H1 (cell line): ENCODE measurements around the gene G3BP1. TPM values are rescaled to one million over a fixed set of nuclear protein-coding genes. Genes with fewer than 3 reads are reported as not detected.

Source experiments
- CTCF ChIA-PET: fragments of 300-600 bp; sonication (Branson Sonifier 250); formaldehyde crosslinking; loops from one replicate; lab custom pipeline; 2021; ENCODE audit not compliant: partially characterized antibody; lab: Charles Lee
- POLR2A ChIA-PET: fragments of 300-600 bp; sonication (Branson Sonifier 250); formaldehyde crosslinking; loops from one replicate; lab custom pipeline; 2021; ENCODE audit warnings: inconsistent platforms; ENCODE audit not compliant: partially characterized antibody; lab: Charles Lee
- DNase-seq, 2 experiments: peaks; one replicate each; pipeline versions ENCODE4 v3.0.0 to v3.0.0-alpha.2; 2010 to 2022; ENCODE audit warnings: low spot score in 2 of 2, low read depth in 1 of 2, mixed read lengths in 1 of 2
- FAIRE-seq: peaks from 2 replicates; lab custom pipeline; 2011; peaks lifted over from hg19 to GRCh38; lab: Jason Lieb, UNC
- H2AFZ ChIP-seq: 2 replicates; pipeline ENCODE4 v1.8.1; 2012; ENCODE audit warnings: low read length, inconsistent platforms
- H2AK5ac ChIP-seq: 2 replicates; pipeline ENCODE4 v1.6.1; 2013; ENCODE audit warnings: low read depth, low read length
- H2BK120ac ChIP-seq: replicated peaks from 2 replicates; pipeline ENCODE3; 2013; ENCODE audit warnings: low read depth, low read length, inconsistent platforms
- H2BK12ac ChIP-seq: 2 replicates; pipeline ENCODE4 v1.6.1; 2013; ENCODE audit warnings: low read depth, low read length
- H2BK15ac ChIP-seq: 2 replicates; pipeline ENCODE4 v1.6.1; 2013; ENCODE audit warnings: low read length
- H2BK20ac ChIP-seq: 2 replicates; pipeline ENCODE4 v1.6.1; 2013; ENCODE audit warnings: low read length
- H2BK5ac ChIP-seq: 2 replicates; pipeline ENCODE4 v1.6.1; 2013; ENCODE audit warnings: low read depth, low read length
- H3K14ac ChIP-seq: 2 replicates; pipeline ENCODE4 v1.6.1; 2013; ENCODE audit warnings: inconsistent platforms; ENCODE audit not compliant: insufficient read length
- H3K18ac ChIP-seq: 2 replicates; pipeline ENCODE4 v1.6.1; 2013; ENCODE audit warnings: low read length; ENCODE audit errors: extremely low read depth
- H3K23ac ChIP-seq: 2 replicates; pipeline ENCODE4 v1.6.1; 2013; ENCODE audit warnings: inconsistent platforms; ENCODE audit not compliant: insufficient read length
- H3K23me2 ChIP-seq: 2 replicates; pipeline ENCODE4 v1.6.1; 2013; ENCODE audit warnings: low read depth, low read length
- H3K27ac ChIP-seq: 2 replicates; pipeline ENCODE4 v1.6.1; 2011; ENCODE audit warnings: low read depth, low read length, inconsistent platforms
- H3K27me3 ChIP-seq, 4 experiments: replicated peaks in 1 of 4; 1 replicate in 1 of 4; 2 replicates in 3 of 4; pipeline versions ENCODE4 v1.6.1 to v1.8.1; 2011 to 2013; ENCODE audit warnings: low read length in 3 of 4, mild to moderate bottlenecking in 3 of 4, inconsistent platforms in 2 of 4, mixed read lengths in 2 of 4, moderate library complexity in 1 of 4; ENCODE audit not compliant: control insufficient read depth in 3 of 4, insufficient read depth in 3 of 4; ENCODE audit errors: extremely low read depth in 1 of 4
- H3K36me3 ChIP-seq, 4 experiments: 2 replicates each; pipeline versions ENCODE4 v1.6.1 to v1.8.1; 2011 to 2013; ENCODE audit warnings: mild to moderate bottlenecking in 4 of 4, low read length in 3 of 4, moderate library complexity in 2 of 4, control low read depth in 1 of 4, inconsistent platforms in 1 of 4; ENCODE audit not compliant: insufficient read depth in 4 of 4, control insufficient read depth in 2 of 4
- H3K4ac ChIP-seq: replicated peaks from 2 replicates; pipeline ENCODE3; 2013; ENCODE audit warnings: low read length, low read depth, mixed read lengths, inconsistent platforms; ENCODE audit not compliant: insufficient read length
- H3K4me1 ChIP-seq, 4 experiments: replicated peaks in 1 of 4; 1 replicate in 1 of 4; 2 replicates in 3 of 4; pipeline versions ENCODE4 v1.6.1 to v1.8.1; 2011 to 2013; ENCODE audit warnings: low read length in 3 of 4, inconsistent platforms in 2 of 4, mixed read lengths in 1 of 4; ENCODE audit not compliant: insufficient read depth in 4 of 4, control insufficient read depth in 3 of 4
- H3K4me2 ChIP-seq, 2 experiments: 2 replicates each; pipeline versions ENCODE4 v1.6.1 to v1.8.1; 2011 to 2013; ENCODE audit warnings: low read depth in 2 of 2, low read length in 2 of 2, control low read depth in 1 of 2, inconsistent platforms in 1 of 2, mild to moderate bottlenecking in 1 of 2; ENCODE audit not compliant: insufficient read depth in 1 of 2
- H3K4me3 ChIP-seq, 4 experiments: fragments of 200-600, 300-600 bp in 1 of 4; sonication (generic), shearing (Covaris generic), sonication (Bioruptor Twin) in 1 of 4; 2 replicates each; pipeline versions ENCODE4 v1.5.1 to v1.8.1; 2011 to 2016; ENCODE audit warnings: low read length in 4 of 4, low read depth in 3 of 4, control low read depth in 2 of 4, inconsistent platforms in 2 of 4, mild to moderate bottlenecking in 2 of 4, mixed read lengths in 1 of 4, moderate library complexity in 1 of 4; ENCODE audit not compliant: insufficient read depth in 2 of 4; ENCODE audit errors: extremely low read depth in 1 of 4
- H3K56ac ChIP-seq: replicated peaks from 2 replicates; pipeline ENCODE3; 2013; ENCODE audit warnings: low read depth, mild to moderate bottlenecking, mixed read lengths, low read length, inconsistent platforms; ENCODE audit not compliant: insufficient read length
- H3K79me1 ChIP-seq: 2 replicates; pipeline ENCODE4 v1.6.1; 2013; ENCODE audit warnings: low read depth, low read length, control low read depth
- H3K79me2 ChIP-seq, 2 experiments: 2 replicates each; pipeline versions ENCODE4 v1.6.1 to v1.8.1; 2012 to 2013; ENCODE audit warnings: low read length in 2 of 2, mild to moderate bottlenecking in 2 of 2, inconsistent platforms in 1 of 2; ENCODE audit not compliant: insufficient read depth in 2 of 2, control insufficient read depth in 1 of 2
- H3K9ac ChIP-seq, 4 experiments: replicated peaks in 1 of 4; 1 replicate in 1 of 4; 2 replicates in 3 of 4; pipeline versions ENCODE4 v1.6.1 to v1.8.1; 2011 to 2013; ENCODE audit warnings: low read depth in 3 of 4, low read length in 3 of 4, control low read depth in 2 of 4, mild to moderate bottlenecking in 2 of 4, moderate library complexity in 2 of 4, inconsistent platforms in 1 of 4; ENCODE audit errors: extremely low read depth in 1 of 4
- H3K9me3 ChIP-seq, 2 experiments: 2 replicates each; pipeline versions ENCODE4 v1.6.1 to v1.8.1; 2012 to 2013; ENCODE audit warnings: mild to moderate bottlenecking in 2 of 2, moderate library complexity in 2 of 2, control low read depth in 1 of 2, inconsistent platforms in 1 of 2, low read depth in 1 of 2, low read length in 1 of 2, mixed read lengths in 1 of 2; ENCODE audit not compliant: insufficient read depth in 2 of 2
- H4K20me1 ChIP-seq, 2 experiments: replicated peaks in 1 of 2; 2 replicates each; pipeline versions ENCODE3 to v1.8.1; 2011 to 2013; ENCODE audit warnings: inconsistent platforms in 2 of 2, low read length in 2 of 2, mild to moderate bottlenecking in 1 of 2; ENCODE audit not compliant: insufficient read depth in 2 of 2, control insufficient read depth in 1 of 2
- H4K5ac ChIP-seq: 2 replicates; pipeline ENCODE4 v1.6.1; 2013; ENCODE audit warnings: low read length, low read depth, mixed read lengths, inconsistent platforms; ENCODE audit not compliant: insufficient read length
- H4K8ac ChIP-seq: 2 replicates; pipeline ENCODE4 v1.8.0; 2013; ENCODE audit warnings: mild to moderate bottlenecking, moderate library complexity, low read length, inconsistent platforms; ENCODE audit not compliant: insufficient read depth; ENCODE audit errors: extremely low read depth
- H4K91ac ChIP-seq: replicated peaks from 2 replicates; pipeline ENCODE3; 2013; ENCODE audit warnings: low read length, mixed read lengths, inconsistent platforms; ENCODE audit not compliant: insufficient read length
- ATF2 ChIP-seq: IDR thresholded peaks from 2 replicates; pipeline ENCODE4 v1.6.1; 2012; ENCODE audit warnings: low read length, inconsistent platforms
- BRCA1 ChIP-seq: IDR thresholded peaks from 2 replicates; pipeline ENCODE4 v1.6.1; 2012; ENCODE audit warnings: low read depth, low read length, improper control_type of control experiment
- CEBPB ChIP-seq: IDR thresholded peaks from 2 replicates; pipeline ENCODE4 v1.6.1; 2012; ENCODE audit warnings: low read depth, low read length
- HDAC6 ChIP-seq: IDR thresholded peaks from one replicate; pipeline ENCODE4 v1.7.1; 2012; ENCODE audit warnings: low read depth, mild to moderate bottlenecking, inconsistent platforms, low read length, moderate library complexity
- KDM5A ChIP-seq: fragments of 200-600 bp; IDR thresholded peaks from 2 replicates; pipeline ENCODE4 v1.7.1; 2012; ENCODE audit warnings: mild to moderate bottlenecking, low read length, inconsistent platforms, mixed read lengths
- NRF1 ChIP-seq: IDR thresholded peaks from 2 replicates; pipeline ENCODE4 v1.6.1; 2011; ENCODE audit warnings: mild to moderate bottlenecking, low read depth, low read length, improper control_type of control experiment
- POLR2A ChIP-seq, 2 experiments: IDR thresholded peaks; 1 replicate in 1 of 2; 2 replicates in 1 of 2; pipeline ENCODE4 v1.6.1; 2011; ENCODE audit warnings: low read depth in 2 of 2, low read length in 2 of 2, mild to moderate bottlenecking in 2 of 2; ENCODE audit errors: control extremely low read depth in 1 of 2
- RFX5 ChIP-seq: IDR thresholded peaks from 2 replicates; pipeline ENCODE4 v1.6.1; 2011; ENCODE audit warnings: low read depth, low read length, improper control_type of control experiment, borderline replicate concordance
- RNF2 ChIP-seq: fragments of 200-900, 300-1000 bp; sonication (generic); IDR thresholded peaks from 2 replicates; pipeline ENCODE4 v1.7.1; 2016; ENCODE audit warnings: borderline replicate concordance, low read depth, mild to moderate bottlenecking, antibody characterized with exemption, low read length; ENCODE audit not compliant: poor library complexity, severe bottlenecking; ENCODE audit errors: missing control alignments
- RXRA ChIP-seq: IDR thresholded peaks from 2 replicates; pipeline ENCODE4 v1.6.1; 2011; ENCODE audit warnings: low read depth, mild to moderate bottlenecking, low read length, moderate library complexity; ENCODE audit not compliant: insufficient read depth
- SIX5 ChIP-seq: IDR thresholded peaks from 2 replicates; pipeline ENCODE4 v1.6.1; 2011; ENCODE audit warnings: mild to moderate bottlenecking, low read depth, low read length
- SUZ12 ChIP-seq: fragments of 200-600 bp; sonication (generic); IDR thresholded peaks from 2 replicates; pipeline ENCODE4 v1.6.1; 2012; ENCODE audit warnings: mild to moderate bottlenecking, inconsistent platforms, low read length, moderate library complexity, mixed read lengths
- TAF1 ChIP-seq: IDR thresholded peaks from 2 replicates; pipeline ENCODE4 v1.6.1; 2011; ENCODE audit warnings: mild to moderate bottlenecking, low read depth, low read length
- TAF7 ChIP-seq: optimal IDR thresholded peaks from 2 replicates; pipeline ENCODE3; 2011; ENCODE audit warnings: low read depth, mild to moderate bottlenecking, inconsistent platforms, low read length, moderate library complexity, borderline replicate concordance
- WGBS, 2 experiments: shearing (Covaris generic) in 1 of 2; methylation state at CpG; one replicate each; pipeline versions ENCODE4 v1.1.6 to v1.1.7; 2013 to 2015; ENCODE audit warnings: low lambda C conversion rate in 2 of 2, mixed read lengths in 2 of 2, inconsistent platforms in 1 of 2, low coverage in 1 of 2, missing lambda C conversion rate in 1 of 2; ENCODE audit not compliant: insufficient replicate concordance in 2 of 2, insufficient coverage in 1 of 2, insufficient read length in 1 of 2; ENCODE audit errors: extremely low coverage in 1 of 2, missing lambda C conversion rate in 1 of 2; 5-methylcytosine and 5-hydroxymethylcytosine counted together
- polyA plus RNA-seq, 7 experiments: library from polyadenylated mRNA; depleted of rRNA in 3 of 7; stranded (reverse) in 5 of 7; unstranded in 2 of 7; fragments of >200 nt in 5 of 7; fragments of 200-250 nt in 2 of 7; gene quantifications; 1 replicate in 5 of 7; 2 replicates in 1 of 7; 4 replicates in 1 of 7; pipeline versions ENCODE4 v1.2.1 to v1.2.3, GENCODE V29; 2011 to 2013; ENCODE audit warnings: missing spikeins in 2 of 7, mixed read lengths in 2 of 7
- total RNA-seq: library from RNA; stranded (reverse); fragmentation: NEBNext Ultra II Directional; extraction: Animal tissue kit (Norgen Biotek cat#: 25700); gene quantifications from 2 replicates; pipeline ENCODE4 v1.2.1, GENCODE V29; 2021

The G3BP1 gene
- total and polyA plus RNA-seq, 2 of the 8 experiments (the other 6 are each of a cell fraction or from before 2014, with no cell fraction given): 71.2 to 516 TPM

GRCh38 chr5:151856861-151857260 is 85.1 kb downstream of the G3BP1 start:
- Histone ChIP-seq H4K20me1 (no peaks in the 10 kb centered on the region), H2BK12ac (no peak overlapping the region), H3K36me3 (no peaks in the 10 kb centered on the region), H2AFZ (no peak overlapping the region), H3K14ac (no peak overlapping the region), H2AK5ac (no peak overlapping the region), H3K4me3 (no peak overlapping the region), H3K23me2 (no peaks in the 10 kb centered on the region), H3K18ac (no peak overlapping the region), H4K91ac (no peak overlapping the region), H2BK5ac (no peak overlapping the region), H3K9ac (no peak overlapping the region), H3K27ac (no peak overlapping the region), H3K4ac (no peak overlapping the region), H3K56ac (no peak overlapping the region), H4K5ac (no peak overlapping the region), H3K23ac (no peak overlapping the region), H2BK15ac (no peak overlapping the region), H4K8ac (no peak overlapping the region; the same call in 1 of the 2 replicates), H3K27me3 (no peaks in the 10 kb centered on the region; a peak in 1 of 7 replicates), H3K9me3 (no peaks in the 10 kb centered on the region), H3K4me2 (no peak overlapping the region), H2BK20ac (no peak overlapping the region), H3K4me1 (no peaks in the 10 kb centered on the region), H3K79me1 (no peaks in the 10 kb centered on the region), H2BK120ac (no peak overlapping the region), H3K79me2 (no peaks in the 10 kb centered on the region)
- FAIRE-seq (no peak), DNase-seq (no peak)
- 85% methylated on average over 5 of the region's 5 CpGs; no CpG with 5 or more reads in 1 of the 2 experiments for WGBS, 2 experiments
- CTCF ChIA-PET: interaction anchor here (1.4 kb wide), 1 partner anchor 31 kb away, joined by 4 read pairs; no protein-coding TSS in a partner anchor
- POLR2A ChIA-PET: no interaction called here
- no peak for TF ChIP-seq KDM5A
- no peak for TF ChIP-seq CEBPB
- TF ChIP-seq ATF2: no peak
- no peak for TF ChIP-seq TAF7
- no peak for TF ChIP-seq POLR2A (IDR thresholded peaks at IDR 0.05; ENCODE audit: control extremely low read depth in 1 of 2, low read depth in 2 of 2, low read length in 2 of 2)
- no peak for TF ChIP-seq NRF1
- no peak for TF ChIP-seq SIX5
- no peak for TF ChIP-seq HDAC6
- TF ChIP-seq RXRA: no peak
- no peak for TF ChIP-seq TAF1
- TF ChIP-seq SUZ12: no peak
- no peak for TF ChIP-seq RFX5
- no peak for TF ChIP-seq RNF2
- TF ChIP-seq BRCA1: no peak
